Measurements from ENCODE around the gene STRN. TPM values are rescaled to one million over a fixed set of nuclear protein-coding genes. Genes with fewer than 3 reads are reported as not detected.

STRN gene
- total and polyA plus RNA-seq, 2 donors (not counting 1 experiment from before 2014, with no cell fraction given), result 13.7 to 19.9 TPM

DNA sequence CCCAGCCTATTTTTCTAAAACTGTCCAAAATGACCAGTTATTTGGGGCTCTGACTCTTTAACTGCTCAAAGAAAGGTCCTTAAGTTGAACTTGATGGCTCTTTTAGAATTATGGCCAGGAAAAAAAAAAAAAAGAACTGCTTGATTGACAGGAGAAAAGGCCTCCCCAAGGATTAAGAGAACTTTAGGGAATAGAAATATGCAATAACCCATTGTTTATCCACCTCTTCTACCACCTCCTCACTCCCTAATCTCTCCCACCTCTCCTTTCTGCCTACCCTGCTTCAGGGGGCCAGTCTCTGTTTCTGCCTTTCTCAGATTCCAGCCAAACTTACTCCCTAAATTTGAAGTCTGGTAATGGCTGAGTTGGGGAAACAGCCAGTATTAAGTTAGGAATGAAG is 5.7 kb upstream of the STRN start:
- TF ChIP-seq, protein P1, sequence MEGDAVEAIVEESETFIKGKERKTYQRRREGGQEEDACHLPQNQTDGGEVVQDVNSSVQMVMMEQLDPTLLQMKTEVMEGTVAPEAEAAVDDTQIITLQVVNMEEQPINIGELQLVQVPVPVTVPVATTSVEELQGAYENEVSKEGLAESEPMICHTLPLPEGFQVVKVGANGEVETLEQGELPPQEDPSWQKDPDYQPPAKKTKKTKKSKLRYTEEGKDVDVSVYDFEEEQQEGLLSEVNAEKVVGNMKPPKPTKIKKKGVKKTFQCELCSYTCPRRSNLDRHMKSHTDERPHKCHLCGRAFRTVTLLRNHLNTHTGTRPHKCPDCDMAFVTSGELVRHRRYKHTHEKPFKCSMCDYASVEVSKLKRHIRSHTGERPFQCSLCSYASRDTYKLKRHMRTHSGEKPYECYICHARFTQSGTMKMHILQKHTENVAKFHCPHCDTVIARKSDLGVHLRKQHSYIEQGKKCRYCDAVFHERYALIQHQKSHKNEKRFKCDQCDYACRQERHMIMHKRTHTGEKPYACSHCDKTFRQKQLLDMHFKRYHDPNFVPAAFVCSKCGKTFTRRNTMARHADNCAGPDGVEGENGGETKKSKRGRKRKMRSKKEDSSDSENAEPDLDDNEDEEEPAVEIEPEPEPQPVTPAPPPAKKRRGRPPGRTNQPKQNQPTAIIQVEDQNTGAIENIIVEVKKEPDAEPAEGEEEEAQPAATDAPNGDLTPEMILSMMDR (conservative IDR thresholded peaks at IDR 0.05 in 1 of 2, IDR thresholded peaks at IDR 0.05 in 1 of 2; ENCODE audit: low read depth in 1 of 2, low read length in 2 of 2), result no peak
- no peak for TF ChIP-seq EZH2 (IDR thresholded peaks at IDR 0.05; ENCODE audit: low read length, missing control alignments)

DNA sequence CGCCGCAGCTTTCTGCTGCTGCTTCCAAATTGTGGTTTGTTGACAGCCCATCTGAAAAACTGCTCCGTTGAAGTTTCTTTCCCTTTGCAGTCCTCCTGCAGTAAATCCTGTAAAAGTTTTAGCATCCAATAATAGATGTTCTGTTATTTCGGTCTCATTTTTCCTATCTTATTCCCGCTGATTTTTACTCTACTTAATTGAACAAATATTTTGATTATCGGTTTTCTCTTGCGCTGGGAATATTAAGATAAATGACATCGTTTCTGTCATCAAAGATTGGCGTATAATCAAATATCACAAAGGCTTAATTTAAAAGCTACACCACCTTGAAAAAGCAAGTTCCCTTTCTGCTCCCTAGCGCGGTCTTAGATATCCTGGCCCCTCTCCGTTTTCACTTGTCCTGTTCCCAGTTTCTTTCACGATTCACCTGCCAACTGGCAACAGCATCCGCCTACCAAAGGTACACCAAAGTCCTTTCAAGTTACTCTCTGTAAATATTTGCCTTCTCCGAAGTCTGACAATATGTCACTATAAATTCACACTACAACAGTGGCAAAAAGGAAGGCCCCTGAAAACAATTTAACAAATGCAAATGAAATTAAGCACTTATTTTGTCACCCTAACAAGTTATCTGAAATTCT is 1.0 kb upstream of the STRN start:
- Histone ChIP-seq H3K27ac (ENCODE audit: insufficient read depth, low read length) (peak overlapping the region; percentile 80), H3K9ac (ENCODE audit: insufficient read depth, low read length) (peak overlapping the region; percentile 78), H3K79me2 (ENCODE audit: control insufficient read depth, insufficient read depth, low read length) (peaks cover 29% of the 10 kb centered on the region), H4K20me1 (ENCODE audit: control insufficient read depth, extremely low read depth, insufficient read depth, low read length) (no peaks in the 10 kb centered on the region), H2AFZ (ENCODE audit: low read length) (peak overlapping the region; percentile 94), H3K4me2 (ENCODE audit: extremely low read depth, insufficient read depth, low read length) (peak overlapping the region; percentile 90), H3K27me3 (ENCODE audit: control insufficient read depth, insufficient read depth, low read length) (no peaks in the 10 kb centered on the region), H3K4me1 (ENCODE audit: control insufficient read depth, extremely low read depth, insufficient read depth, low read length) (peaks cover 2% of the 10 kb centered on the region), H3K36me3 (ENCODE audit: control insufficient read depth, insufficient read depth, low read length) (no peaks in the 10 kb centered on the region), H3K4me3 (replicated peaks in 1 of 4; ENCODE audit: control extremely low read depth in 1 of 4, insufficient read depth in 1 of 4, low read depth in 3 of 4, low read length in 4 of 4) (peak overlapping the region; percentile 59 to 93 (median 76)), H3K9me3 (ENCODE audit: control insufficient read depth, insufficient read depth, low read depth, low read length) (no peaks in the 10 kb centered on the region)
- no peak for TF ChIP-seq EZH2 (IDR thresholded peaks at IDR 0.05; ENCODE audit: low read length, missing control alignments)
- TF ChIP-seq, protein P1 (conservative IDR thresholded peaks at IDR 0.05 in 1 of 2, IDR thresholded peaks at IDR 0.05 in 1 of 2; ENCODE audit: low read depth in 1 of 2, low read length in 2 of 2), result no peak
- no peak for DNase-seq (ENCODE audit: low read depth in 2 of 2)

More for the DNA sequence above, 5.7 kb upstream of the STRN start:
- no peak overlapping the region for H3K4me3 ChIP-seq (replicated peaks in 1 of 4; ENCODE audit: control extremely low read depth in 1 of 4, insufficient read depth in 1 of 4, low read depth in 3 of 4, low read length in 4 of 4)
- H3K27ac ChIP-seq (ENCODE audit: insufficient read depth, low read length), result no peak overlapping the region
- DNase-seq (ENCODE audit: low read depth in 2 of 2), result no peak
- H3K36me3 ChIP-seq (ENCODE audit: control insufficient read depth, insufficient read depth, low read length), result no peaks in the 10 kb centered on the region
- H3K4me2 ChIP-seq (ENCODE audit: extremely low read depth, insufficient read depth, low read length), result no peak overlapping the region
- no peak overlapping the region for H2AFZ ChIP-seq (ENCODE audit: low read length)
- no peaks in the 10 kb centered on the region for H3K9me3 ChIP-seq (ENCODE audit: control insufficient read depth, insufficient read depth, low read depth, low read length)
- H4K20me1 ChIP-seq (ENCODE audit: control insufficient read depth, extremely low read depth, insufficient read depth, low read length), result no peaks in the 10 kb centered on the region
- H3K4me1 ChIP-seq (ENCODE audit: control insufficient read depth, extremely low read depth, insufficient read depth, low read length), result no peaks in the 10 kb centered on the region
- H3K79me2 ChIP-seq (ENCODE audit: control insufficient read depth, insufficient read depth, low read length), result no peaks in the 10 kb centered on the region
- H3K9ac ChIP-seq (ENCODE audit: insufficient read depth, low read length), result no peak overlapping the region
- H3K27me3 ChIP-seq (ENCODE audit: control insufficient read depth, insufficient read depth, low read length), result no peaks in the 10 kb centered on the region

DNA sequence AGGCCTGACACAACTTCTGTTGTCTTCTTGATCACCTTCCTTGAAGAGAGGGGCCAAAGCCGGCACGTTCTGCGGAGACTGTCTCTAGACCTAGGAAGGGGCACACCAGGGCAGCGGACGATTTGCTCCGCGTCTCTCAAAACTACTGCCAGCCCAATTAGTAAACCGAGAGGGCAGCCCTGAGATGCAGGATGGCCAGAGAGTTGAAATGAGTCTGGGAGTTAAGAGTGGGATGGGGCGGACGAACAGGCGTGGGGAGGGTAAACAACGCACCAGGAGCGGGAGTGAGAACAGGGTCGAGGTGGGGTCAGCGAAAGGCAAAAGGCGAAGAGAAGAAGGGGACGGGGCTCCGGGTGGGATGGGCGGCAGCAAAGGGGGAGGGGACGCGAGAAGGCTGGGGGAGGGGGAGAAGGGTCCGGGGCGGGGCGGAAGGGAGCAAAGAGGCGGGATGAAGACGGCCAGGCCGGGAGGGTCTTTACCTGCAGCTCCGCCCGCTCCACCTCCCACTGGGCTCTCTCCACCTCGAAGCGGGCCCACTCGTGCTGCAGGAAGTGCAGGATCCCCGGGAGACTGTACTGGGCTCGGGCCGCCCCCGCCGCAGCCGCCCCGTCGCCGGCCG is 476 bp downstream of the STRN start:
- Histone ChIP-seq H4K20me1 (ENCODE audit: control insufficient read depth, extremely low read depth, insufficient read depth, low read length) (no peaks in the 10 kb centered on the region), H3K36me3 (ENCODE audit: control insufficient read depth, insufficient read depth, low read length) (no peaks in the 10 kb centered on the region), H3K4me2 (ENCODE audit: extremely low read depth, insufficient read depth, low read length) (peak overlapping the region; percentile 87), H3K4me1 (ENCODE audit: control insufficient read depth, extremely low read depth, insufficient read depth, low read length) (peaks cover 2% of the 10 kb centered on the region), H3K27me3 (ENCODE audit: control insufficient read depth, insufficient read depth, low read length) (no peaks in the 10 kb centered on the region), H3K79me2 (ENCODE audit: control insufficient read depth, insufficient read depth, low read length) (peaks cover 37% of the 10 kb centered on the region), H2AFZ (ENCODE audit: low read length) (peak overlapping the region; percentile 80), H3K9me3 (ENCODE audit: control insufficient read depth, insufficient read depth, low read depth, low read length) (no peaks in the 10 kb centered on the region), H3K27ac (ENCODE audit: insufficient read depth, low read length) (peak overlapping the region; percentile 57), H3K9ac (ENCODE audit: insufficient read depth, low read length) (peak overlapping the region; percentile 87), H3K4me3 (replicated peaks in 1 of 4; ENCODE audit: control extremely low read depth in 1 of 4, insufficient read depth in 1 of 4, low read depth in 3 of 4, low read length in 4 of 4) (peak overlapping the region; percentile 86 to 96 (median 92))
- DNase-seq (ENCODE audit: low read depth in 2 of 2), result no peak
- TF ChIP-seq, protein P1 (conservative IDR thresholded peaks at IDR 0.05 in 1 of 2, IDR thresholded peaks at IDR 0.05 in 1 of 2; ENCODE audit: low read depth in 1 of 2, low read length in 2 of 2), result no peak
- no peak for TF ChIP-seq EZH2 (IDR thresholded peaks at IDR 0.05; ENCODE audit: low read length, missing control alignments)
